LNCaP clone FGC (cell line): Measurements from ENCODE around the gene NTNG2.

ENCODE experiments used
- DNase-seq: peaks from one replicate; pipeline ENCODE4 v3.0.0-alpha.2; 2011; ENCODE audit warnings: low read depth
- H3K4me3 ChIP-seq: 2 replicates; pipeline ENCODE4 v1.5.1; 2011; ENCODE audit warnings: mild to moderate bottlenecking, low read depth, low read length, control low read depth
- CTCF ChIP-seq: IDR thresholded peaks from 2 replicates; pipeline ENCODE4 v1.5.1; 2012; ENCODE audit warnings: mild to moderate bottlenecking; ENCODE audit not compliant: control insufficient read depth, insufficient read depth; ENCODE audit errors: extremely low read depth

Gene NTNG2

GRCh38 chr9:132249123-132249522, 87.3 kb downstream of the NTNG2 start:
- 0 out of 2 replicates have a peak, but pooled peaks have one; percentile 10 for TF ChIP-seq CTCF
- H3K4me3 ChIP-seq: no peak overlapping the region
- DNase-seq: peak; percentile 86

GRCh38 chr9:132249690-132250089, 87.8 kb downstream of the NTNG2 start:
- TF ChIP-seq CTCF: no peak

GRCh38 chr9:132250324-132251262, 88.7 kb downstream of the NTNG2 start:
- DNase-seq: no peak
- no peak overlapping the region for H3K4me3 ChIP-seq
- TF ChIP-seq CTCF: no peak

More at GRCh38 chr9:132249690-132250089, 87.8 kb downstream of the NTNG2 start:
- H3K4me3 ChIP-seq: no peak overlapping the region
- DNase-seq: no peak

GRCh38 chr9:132260846-132261245, 99.0 kb downstream of the NTNG2 start:
- no peak overlapping the region for H3K4me3 ChIP-seq
- TF ChIP-seq CTCF: no peak
- no peak for DNase-seq

- DNase-seq: no peak
- no peak for TF ChIP-seq CTCF
- H3K4me3 ChIP-seq: no peak overlapping the region
Observed at GRCh38 chr9:132266017-132266416, 104.2 kb downstream of the NTNG2 start.

- TF ChIP-seq CTCF: no peak
- no peak for DNase-seq
- H3K4me3 ChIP-seq: no peak overlapping the region
Observed at GRCh38 chr9:132267660-132268059, 105.8 kb downstream of the NTNG2 start.
